Activated CD8-positive, alpha-beta memory T cell treated with anti-CD3 and anti-CD28 coated beads for 1 hour (primary cell): ENCODE measurements around the gene ATP6V1B1.

Experiments
- DNase-seq, 2 donors: peaks; one replicate each; pipeline ENCODE4 v3.0.0-alpha.2; 2020; ENCODE audit warnings: low read depth in 1 of 2; ENCODE audit errors: extremely low read depth in 1 of 2

The ATP6V1B1 gene

GRCh38 chr2:70901227-70902066 is 34.3 kb upstream of the ATP6V1B1 start:
- DNase-seq, result no peak

DNA sequence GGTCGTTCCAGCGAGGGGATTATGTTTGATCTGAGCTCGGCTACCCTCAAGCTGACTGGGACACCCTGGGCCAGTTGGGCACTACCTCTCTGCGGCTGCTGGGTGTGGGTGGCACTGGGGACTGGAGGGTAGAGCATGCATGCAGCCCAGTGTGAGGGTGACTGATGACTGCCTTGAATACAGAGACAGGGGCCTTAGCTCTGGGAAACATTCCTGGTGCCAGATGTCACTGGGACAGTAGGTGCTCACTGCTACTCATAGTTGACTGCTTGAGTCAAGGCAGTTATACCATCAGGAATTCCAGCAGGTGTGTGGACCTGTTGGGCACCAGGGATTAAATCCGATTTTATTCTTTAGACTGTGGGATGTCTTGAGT is 33.6 kb upstream of the ATP6V1B1 start:
- DNase-seq, result no peak

DNA sequence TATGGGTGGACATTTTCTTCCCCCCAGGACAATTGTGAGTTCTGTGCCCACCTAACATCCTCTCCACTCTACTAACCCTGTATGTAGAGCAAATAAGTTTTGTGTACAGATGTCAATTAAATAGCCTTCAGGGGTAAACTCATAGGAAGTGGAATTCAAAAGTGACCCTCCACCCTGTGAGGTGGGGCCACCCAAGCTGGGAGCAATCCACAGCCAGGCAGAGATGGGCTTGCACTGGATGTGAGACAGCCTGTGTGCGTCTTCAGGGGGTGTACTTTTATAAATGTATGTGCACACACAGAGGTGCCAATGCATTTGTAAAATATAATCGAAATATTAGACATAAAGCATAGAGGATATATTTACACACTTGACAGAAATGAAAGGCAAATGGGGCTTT is 33.1 kb upstream of the ATP6V1B1 start:
- DNase-seq, result no peak

DNA sequence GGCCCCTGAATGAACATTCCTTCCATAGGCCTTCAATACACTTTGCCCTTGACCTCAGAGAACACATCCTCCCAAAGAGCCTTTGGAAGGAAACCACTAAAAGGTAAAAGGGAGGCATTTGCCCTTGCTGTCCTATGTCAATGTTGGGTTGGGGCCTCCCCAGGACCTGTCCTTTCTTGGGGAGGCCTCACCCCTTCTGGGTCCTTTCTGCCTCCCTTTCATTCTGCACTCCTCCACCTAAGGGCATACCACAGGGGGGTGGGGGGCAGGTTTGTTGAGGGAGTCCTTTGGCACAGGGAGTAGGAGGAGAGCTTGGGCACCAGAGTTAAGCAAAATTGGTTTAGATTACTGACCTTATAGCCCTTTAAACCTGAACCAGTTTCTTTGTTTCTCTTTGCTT is 32.5 kb upstream of the ATP6V1B1 start:
- DNase-seq, result no peak

DNA sequence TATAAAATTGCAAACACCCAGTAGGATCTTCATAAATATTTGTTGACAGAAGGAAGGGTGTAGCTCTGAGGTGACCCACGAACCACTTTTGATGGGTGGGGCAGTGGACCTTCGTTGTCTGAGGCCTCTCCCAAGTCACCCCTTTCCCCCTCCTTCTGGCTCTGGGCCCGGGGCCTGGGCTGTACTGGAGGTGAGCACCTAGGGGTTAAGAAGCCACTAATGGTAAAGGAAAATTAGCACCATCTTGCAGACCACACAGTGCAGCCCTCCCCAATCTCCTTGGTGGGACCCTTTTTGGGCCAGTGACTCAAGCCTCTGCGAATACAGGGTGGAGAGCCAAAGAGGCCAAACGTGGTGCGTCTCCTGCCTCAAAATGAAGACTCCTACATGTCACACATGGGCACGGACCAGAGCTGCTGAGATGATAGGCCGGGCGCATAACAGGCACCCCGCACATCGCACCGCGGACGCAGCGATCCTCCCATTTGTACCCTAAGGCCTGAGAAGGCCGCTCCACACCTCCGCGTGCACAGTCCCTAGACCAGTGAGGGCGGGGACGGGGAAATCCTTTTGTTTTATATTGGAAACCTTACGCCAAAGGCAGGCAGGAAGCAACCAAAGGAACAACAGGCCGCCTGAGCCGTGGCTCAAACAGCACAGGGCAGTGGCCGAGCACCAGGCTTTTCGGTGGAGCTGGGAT is 31.9 kb upstream of the ATP6V1B1 start:
- DNase-seq, result no peak

- DNase-seq, result no peak
Measured at GRCh38 chr2:70904371-70905216, 31.1 kb upstream of the ATP6V1B1 start.

- no peak for DNase-seq
Measured at GRCh38 chr2:70905443-70906421, 30.0 kb upstream of the ATP6V1B1 start.

- DNase-seq, result no peak
Measured at GRCh38 chr2:70906439-70907005, 29.2 kb upstream of the ATP6V1B1 start.

GRCh38 chr2:70907130-70908057 is 28.3 kb upstream of the ATP6V1B1 start:
- DNase-seq, result no peak

- no peak for DNase-seq
Measured at GRCh38 chr2:70916291-70916690, 19.4 kb upstream of the ATP6V1B1 start.

DNA sequence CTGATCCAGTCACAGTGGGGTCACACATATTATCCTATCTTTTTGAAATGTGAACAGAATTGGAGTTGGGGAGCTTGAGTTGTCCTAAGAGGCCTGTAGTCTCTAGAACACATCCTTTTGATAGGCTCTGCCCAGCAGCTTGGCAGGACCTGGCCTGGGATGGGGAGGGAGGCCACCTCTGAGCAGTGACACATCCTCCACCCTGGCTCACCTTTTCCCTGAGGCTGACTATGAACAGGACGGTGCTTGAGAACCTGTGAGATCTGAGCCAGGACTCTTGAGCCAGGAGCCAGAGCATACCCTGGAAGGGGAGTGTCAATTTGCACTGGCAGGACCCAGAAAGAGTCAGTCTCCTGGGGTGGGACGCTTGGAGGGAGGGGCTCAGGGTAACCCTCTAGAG is 17.7 kb upstream of the ATP6V1B1 start:
- no peak for DNase-seq

GRCh38 chr2:70919672-70920366 is 15.9 kb upstream of the ATP6V1B1 start:
- DNase-seq, result peak; percentile 25 to 55

DNA sequence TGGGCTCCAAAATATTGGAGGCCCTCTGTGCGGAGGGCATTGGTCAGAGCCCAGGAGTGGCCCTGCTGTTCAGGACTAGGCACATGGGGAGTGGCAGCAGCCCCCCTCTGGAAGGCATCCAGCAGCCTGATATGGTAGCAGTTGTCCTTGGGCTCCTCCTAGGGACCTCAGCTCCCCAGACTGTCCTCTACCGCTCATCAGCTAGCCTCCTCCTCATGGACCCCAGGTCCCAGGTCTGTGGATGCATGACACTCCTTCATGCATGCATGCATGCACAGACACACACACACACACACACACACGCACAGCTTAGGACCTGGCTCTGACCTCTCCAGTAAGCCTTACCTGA is 15.4 kb upstream of the ATP6V1B1 start:
- DNase-seq, result no peak

DNA sequence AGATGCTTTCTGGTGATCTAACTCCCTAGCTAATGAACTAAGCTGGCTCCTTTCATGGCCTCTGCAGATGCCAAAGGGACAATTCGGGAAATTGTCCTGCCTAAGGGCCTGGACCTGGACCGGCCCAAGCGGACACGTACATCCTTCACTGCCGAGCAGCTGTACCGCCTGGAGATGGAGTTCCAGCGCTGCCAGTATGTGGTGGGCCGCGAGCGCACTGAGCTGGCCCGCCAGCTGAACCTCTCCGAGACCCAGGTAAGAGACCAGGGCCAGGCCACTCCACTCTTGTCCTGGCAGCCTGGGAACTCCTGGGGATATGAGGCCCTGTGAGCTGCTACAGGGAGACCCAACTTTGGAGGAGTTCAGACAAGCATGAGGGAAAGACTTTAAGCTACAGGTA is 14.7 kb upstream of the ATP6V1B1 start:
- no peak for DNase-seq

DNA sequence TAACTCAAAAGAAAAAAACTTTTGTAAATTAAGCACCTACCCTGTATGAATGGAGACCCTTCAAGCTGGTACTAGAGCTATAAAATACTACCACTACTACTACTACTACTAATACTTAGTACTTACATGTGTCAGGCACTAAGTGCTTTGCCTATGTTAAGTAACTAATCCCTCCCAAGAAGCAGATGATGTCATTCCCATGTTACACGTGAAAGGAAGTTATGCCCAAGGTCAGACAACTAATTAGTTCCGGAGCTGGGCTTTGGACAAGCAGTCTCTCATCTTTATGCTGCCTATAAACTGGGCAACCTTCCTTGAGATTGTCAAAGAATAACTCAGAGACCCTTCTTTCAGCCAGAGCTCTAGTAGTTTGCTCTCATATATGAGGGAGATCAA is 13.9 kb upstream of the ATP6V1B1 start:
- no peak for DNase-seq

DNA sequence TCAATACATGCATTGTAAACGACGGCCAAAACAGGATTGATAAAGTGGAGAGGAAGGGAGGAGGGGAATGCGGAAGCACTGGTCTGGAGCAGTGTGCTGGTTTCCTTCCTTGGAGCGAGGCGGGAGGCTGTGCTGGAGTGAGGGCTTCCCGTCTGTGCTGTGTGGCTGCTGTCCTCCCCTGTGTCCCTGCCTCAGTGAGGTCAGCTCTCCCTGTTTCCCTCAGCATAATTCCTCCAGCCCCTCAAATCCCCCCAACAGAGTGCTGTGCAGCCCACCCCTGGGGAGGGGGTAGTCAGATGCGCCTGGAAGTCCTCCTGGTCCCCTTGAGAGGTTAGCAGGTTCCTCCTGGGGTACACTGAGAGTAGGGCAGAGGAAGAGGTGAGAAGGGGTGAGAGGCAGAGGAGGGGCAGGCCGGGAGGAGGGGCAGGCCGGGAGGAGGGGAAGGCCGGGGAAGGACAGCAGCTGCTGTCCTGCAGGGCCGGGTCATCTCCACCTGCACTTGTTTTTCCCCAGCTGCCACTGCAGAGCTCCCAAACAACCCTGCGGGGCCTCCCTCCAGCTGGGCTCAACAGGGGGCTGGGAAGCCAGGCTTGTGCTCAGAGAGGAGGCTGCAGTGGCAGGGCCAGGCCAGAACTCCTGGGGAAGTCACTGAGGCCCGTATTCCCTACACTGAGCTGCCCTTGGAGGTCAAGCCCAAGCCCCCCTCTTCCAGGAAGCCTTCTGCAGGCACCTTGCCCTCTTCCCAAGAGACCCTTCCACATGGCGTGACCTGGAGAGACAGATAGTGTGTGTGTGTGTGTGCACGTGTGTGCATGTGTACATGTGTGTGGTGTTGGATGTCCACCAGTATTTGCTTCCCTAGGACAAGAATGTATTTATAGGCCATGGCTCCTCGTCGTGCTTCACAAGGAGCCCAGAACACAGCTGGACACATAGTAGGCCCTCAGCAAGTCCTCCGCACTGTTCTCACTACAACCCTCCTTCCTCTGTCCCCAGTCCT is 13.2 kb upstream of the ATP6V1B1 start:
- DNase-seq, result no peak

DNA sequence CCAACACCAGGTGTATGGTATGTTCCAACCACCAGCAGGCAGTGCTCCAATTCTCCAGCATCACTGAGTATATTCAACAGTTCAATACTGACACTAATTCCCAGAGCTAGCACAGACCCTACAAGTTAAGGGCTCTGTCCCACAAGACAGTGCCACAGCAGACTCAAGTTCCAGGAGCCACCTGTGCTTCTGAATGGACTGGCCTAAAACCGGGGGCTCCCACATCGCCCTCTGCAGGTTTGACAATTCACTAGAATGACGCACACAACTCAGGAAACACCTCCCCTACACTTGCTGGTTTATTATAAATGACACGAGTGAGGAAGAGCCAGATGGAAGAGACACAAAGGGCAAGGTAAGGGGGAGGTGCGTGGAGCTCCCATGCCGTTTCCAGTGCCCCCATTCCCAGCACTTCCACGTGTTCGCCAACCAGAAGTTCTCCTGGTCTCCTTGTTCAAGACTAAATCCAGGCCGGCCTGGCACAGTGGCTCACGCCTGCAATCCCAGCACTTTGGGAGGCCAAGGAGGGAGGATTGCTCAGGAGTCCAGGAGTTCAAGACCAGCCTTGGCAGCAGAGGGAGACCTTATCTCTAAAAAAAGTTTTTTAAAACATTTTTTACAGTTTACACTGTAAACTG is 12.2 kb upstream of the ATP6V1B1 start:
- DNase-seq, result no peak
